ENCODE data around the gene INPP1.

Gene INPP1

DNA sequence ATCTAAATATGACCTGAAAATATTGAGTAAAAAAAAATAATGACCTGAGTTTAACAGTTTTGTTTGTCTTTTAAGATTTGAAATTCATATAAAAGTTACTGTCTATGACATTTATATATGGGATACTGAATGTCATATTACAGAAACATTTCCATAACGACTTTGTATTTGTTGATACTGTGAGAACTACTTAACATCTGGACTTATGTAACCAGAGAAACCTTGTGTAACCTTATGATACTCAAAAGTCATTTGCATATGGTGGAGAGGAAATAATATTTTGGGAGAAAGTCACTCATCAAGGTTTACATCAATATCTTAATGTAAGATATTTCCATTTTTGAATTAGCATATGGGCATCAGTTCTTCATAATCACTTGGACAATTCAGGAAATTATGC lies 77.4 kb downstream of the INPP1 start:
- H3K27ac ChIP-seq (ENCODE audit: low read length), result no peak overlapping the region
- H3K79me2 ChIP-seq (ENCODE audit: insufficient read depth, low read length), result peaks cover 19% of the 10 kb centered on the region; the same call in 1 of the 2 replicates
- H3K36me3 ChIP-seq (ENCODE audit: insufficient read depth, low read length), result peaks cover 6% of the 10 kb centered on the region; the same call in 1 of the 2 replicates
- H3K9me3 ChIP-seq (ENCODE audit: insufficient read depth, low read length, severe bottlenecking), result no peaks in the 10 kb centered on the region
- DNase-seq, result no peak
- H2AFZ ChIP-seq (ENCODE audit: low read depth, low read length), result no peak overlapping the region
- no peak overlapping the region for H3K9ac ChIP-seq (ENCODE audit: low read depth, low read length)
- no peaks in the 10 kb centered on the region for H4K20me1 ChIP-seq (ENCODE audit: insufficient read depth, low read length)
- H3K4me1 ChIP-seq (ENCODE audit: insufficient read depth, low read length), result peaks cover 8% of the 10 kb centered on the region
- TF ChIP-seq, protein P1, sequence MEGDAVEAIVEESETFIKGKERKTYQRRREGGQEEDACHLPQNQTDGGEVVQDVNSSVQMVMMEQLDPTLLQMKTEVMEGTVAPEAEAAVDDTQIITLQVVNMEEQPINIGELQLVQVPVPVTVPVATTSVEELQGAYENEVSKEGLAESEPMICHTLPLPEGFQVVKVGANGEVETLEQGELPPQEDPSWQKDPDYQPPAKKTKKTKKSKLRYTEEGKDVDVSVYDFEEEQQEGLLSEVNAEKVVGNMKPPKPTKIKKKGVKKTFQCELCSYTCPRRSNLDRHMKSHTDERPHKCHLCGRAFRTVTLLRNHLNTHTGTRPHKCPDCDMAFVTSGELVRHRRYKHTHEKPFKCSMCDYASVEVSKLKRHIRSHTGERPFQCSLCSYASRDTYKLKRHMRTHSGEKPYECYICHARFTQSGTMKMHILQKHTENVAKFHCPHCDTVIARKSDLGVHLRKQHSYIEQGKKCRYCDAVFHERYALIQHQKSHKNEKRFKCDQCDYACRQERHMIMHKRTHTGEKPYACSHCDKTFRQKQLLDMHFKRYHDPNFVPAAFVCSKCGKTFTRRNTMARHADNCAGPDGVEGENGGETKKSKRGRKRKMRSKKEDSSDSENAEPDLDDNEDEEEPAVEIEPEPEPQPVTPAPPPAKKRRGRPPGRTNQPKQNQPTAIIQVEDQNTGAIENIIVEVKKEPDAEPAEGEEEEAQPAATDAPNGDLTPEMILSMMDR (IDR thresholded peaks at IDR 0.05; ENCODE audit: borderline replicate concordance, extremely low read depth, low read length, poor library complexity, severe bottlenecking), result no peak
- TF ChIP-seq EZH2 (IDR thresholded peaks at IDR 0.05; ENCODE audit: borderline replicate concordance, low read depth, low read length, severe bottlenecking), result no peak
- ATAC-seq (ENCODE audit: insufficient read depth, low read depth), result no peak
- H3K4me2 ChIP-seq (ENCODE audit: insufficient read depth, low read length), result no peak overlapping the region
- H3K27me3 ChIP-seq (ENCODE audit: insufficient read depth, low read length, poor library complexity), result no peaks in the 10 kb centered on the region
- H3K4me3 ChIP-seq (ENCODE audit: low read depth in 1 of 2, low read length in 2 of 2), result no peak overlapping the region

Data from DND-41 (cell line).